DLD1 (cell line): Measurements from ENCODE around the gene MXD4.
"Not testable (repeated sequence)": the region's sequence is repeated elsewhere in the genome, so short reads cannot be mapped to it uniquely, and the experiment has no call there.

ENCODE experiments used
- in situ Hi-C: cut with HindIII; loops from 2 replicates; pipeline ENCODE4 v1.10.0; 2017; ENCODE audit warnings: low sequenced_read_pairs

The MXD4 gene

GRCh38 chr4:2277956-2278355 is 16.0 kb upstream of the MXD4 start:
- in situ Hi-C loops: no loop called here

- in situ Hi-C loops: no loop called here
Observed at GRCh38 chr4:2276581-2277325, 14.8 kb upstream of the MXD4 start.

GRCh38 chr4:2275546-2276251 is 13.8 kb upstream of the MXD4 start:
- in situ Hi-C loops: no loop called here

GRCh38 chr4:2275044-2275397 is 13.1 kb upstream of the MXD4 start:
- in situ Hi-C loops: not testable (repeated sequence)

GRCh38 chr4:2274320-2275043 is 12.6 kb upstream of the MXD4 start:
- in situ Hi-C loops: no loop called here

- in situ Hi-C loops: no loop called here
Observed at GRCh38 chr4:2273657-2274319, 11.9 kb upstream of the MXD4 start.

- in situ Hi-C loops: no loop called here
Observed at GRCh38 chr4:2273221-2273620, 11.3 kb upstream of the MXD4 start.

- in situ Hi-C loops: no loop called here
Observed at GRCh38 chr4:2272828-2273120, 10.9 kb upstream of the MXD4 start.

GRCh38 chr4:2272026-2272827 is 10.3 kb upstream of the MXD4 start:
- in situ Hi-C loops: no loop called here

GRCh38 chr4:2271279-2272025 is 9.5 kb upstream of the MXD4 start:
- in situ Hi-C loops: no loop called here

- in situ Hi-C loops: no loop called here
Observed at GRCh38 chr4:2270341-2271165, 8.6 kb upstream of the MXD4 start.

- in situ Hi-C loops: no loop called here
Observed at GRCh38 chr4:2269618-2270163, 7.8 kb upstream of the MXD4 start.

GRCh38 chr4:2269206-2269531 is 7.3 kb upstream of the MXD4 start:
- in situ Hi-C loops: no loop called here

GRCh38 chr4:2268357-2269205 is 6.7 kb upstream of the MXD4 start:
- in situ Hi-C loops: no loop called here

- in situ Hi-C loops: no loop called here
Observed at GRCh38 chr4:2267841-2268240, 5.9 kb upstream of the MXD4 start.

- in situ Hi-C loops: no loop called here
Observed at GRCh38 chr4:2267320-2267811, 5.5 kb upstream of the MXD4 start.

GRCh38 chr4:2266821-2267220 is 4.9 kb upstream of the MXD4 start:
- in situ Hi-C loops: no loop called here

- in situ Hi-C loops: no loop called here
Observed at GRCh38 chr4:2266181-2266580, 4.3 kb upstream of the MXD4 start.
